ENCODE measurements around the gene MAGI1. TPM values are rescaled to one million over a fixed set of nuclear protein-coding genes. Genes with fewer than 3 reads are reported as not detected.
A peak's percentile ranks its signal among the peaks of the same experiment; 100 is the strongest.

Gene MAGI1
- total RNA-seq, 2 donors from 2014 or later = 23.4 to 41.4 TPM

DNA sequence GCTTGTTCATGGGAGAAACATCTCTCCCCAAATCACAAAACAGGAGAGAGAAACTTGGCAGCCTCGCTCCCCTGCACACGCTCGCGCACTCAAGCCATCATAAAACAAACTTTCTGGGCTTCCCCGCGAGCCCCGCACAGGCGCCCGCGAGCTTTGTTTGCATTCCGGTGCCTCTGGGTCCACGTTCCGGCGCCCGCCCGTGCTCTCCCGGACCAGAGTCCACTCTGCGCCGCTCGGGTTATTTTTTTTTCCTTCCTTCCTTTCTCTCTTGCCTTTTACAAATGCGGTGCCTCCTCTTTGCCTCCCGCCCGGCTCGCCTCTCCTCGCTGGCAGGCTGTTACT is 363 bp downstream of the MAGI1 start:
- DNase-seq = no peak
- Histone ChIP-seq H3K9me3 (no peaks in the 10 kb centered on the region), H3K4me1 (no peaks in the 10 kb centered on the region), H3K27me3 (no peaks in the 10 kb centered on the region), H3K9ac (ENCODE audit: low read depth in 2 of 2, low read length in 2 of 2) (peak overlapping the region; percentile 79 to 88), H3K36me3 (no peaks in the 10 kb centered on the region), H3K27ac (peak overlapping the region; percentile 85), H3K4me3 (peak overlapping the region; percentile 65)
- TF ChIP-seq, protein P1, sequence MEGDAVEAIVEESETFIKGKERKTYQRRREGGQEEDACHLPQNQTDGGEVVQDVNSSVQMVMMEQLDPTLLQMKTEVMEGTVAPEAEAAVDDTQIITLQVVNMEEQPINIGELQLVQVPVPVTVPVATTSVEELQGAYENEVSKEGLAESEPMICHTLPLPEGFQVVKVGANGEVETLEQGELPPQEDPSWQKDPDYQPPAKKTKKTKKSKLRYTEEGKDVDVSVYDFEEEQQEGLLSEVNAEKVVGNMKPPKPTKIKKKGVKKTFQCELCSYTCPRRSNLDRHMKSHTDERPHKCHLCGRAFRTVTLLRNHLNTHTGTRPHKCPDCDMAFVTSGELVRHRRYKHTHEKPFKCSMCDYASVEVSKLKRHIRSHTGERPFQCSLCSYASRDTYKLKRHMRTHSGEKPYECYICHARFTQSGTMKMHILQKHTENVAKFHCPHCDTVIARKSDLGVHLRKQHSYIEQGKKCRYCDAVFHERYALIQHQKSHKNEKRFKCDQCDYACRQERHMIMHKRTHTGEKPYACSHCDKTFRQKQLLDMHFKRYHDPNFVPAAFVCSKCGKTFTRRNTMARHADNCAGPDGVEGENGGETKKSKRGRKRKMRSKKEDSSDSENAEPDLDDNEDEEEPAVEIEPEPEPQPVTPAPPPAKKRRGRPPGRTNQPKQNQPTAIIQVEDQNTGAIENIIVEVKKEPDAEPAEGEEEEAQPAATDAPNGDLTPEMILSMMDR (IDR thresholded peaks at IDR 0.05) = no peak
- intact Hi-C loops (cut with DNase I) = loop anchor here (5.0 kb wide), 1 partner anchor 251 kb away; no protein-coding TSS in a partner anchor

DNA sequence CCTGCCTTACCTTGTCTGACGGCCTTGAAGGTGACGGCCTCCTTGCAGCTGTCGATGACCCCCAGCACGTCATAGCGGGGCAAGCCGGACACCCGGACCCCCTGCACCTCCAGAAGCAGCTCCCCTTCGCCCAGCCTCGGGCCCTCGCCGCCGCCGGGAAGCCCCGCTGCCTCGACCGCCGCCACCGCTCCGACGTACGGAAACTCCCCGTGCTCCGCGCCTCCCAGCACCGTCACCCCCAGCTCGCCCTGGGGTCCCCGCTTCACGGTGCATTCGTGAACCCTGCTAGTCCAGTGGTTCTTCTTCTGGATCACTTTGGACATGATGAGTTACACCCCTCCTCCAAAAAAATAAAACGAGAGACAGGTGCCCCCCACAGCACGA is 740 bp downstream of the MAGI1 start:
- Histone ChIP-seq H3K9me3 (no peaks in the 10 kb centered on the region), H3K9ac (ENCODE audit: low read depth in 2 of 2, low read length in 2 of 2) (peak overlapping the region; percentile 79 to 88), H3K36me3 (no peaks in the 10 kb centered on the region), H3K4me3 (peak overlapping the region; percentile 65), H3K4me1 (no peaks in the 10 kb centered on the region), H3K27ac (peak overlapping the region; percentile 85), H3K27me3 (no peaks in the 10 kb centered on the region)
- DNase-seq = no peak
- intact Hi-C loops (cut with DNase I) = loop anchor here (5.0 kb wide), 1 partner anchor 251 kb away; no protein-coding TSS in a partner anchor
- TF ChIP-seq, protein P1 (IDR thresholded peaks at IDR 0.05) = no peak

DNA sequence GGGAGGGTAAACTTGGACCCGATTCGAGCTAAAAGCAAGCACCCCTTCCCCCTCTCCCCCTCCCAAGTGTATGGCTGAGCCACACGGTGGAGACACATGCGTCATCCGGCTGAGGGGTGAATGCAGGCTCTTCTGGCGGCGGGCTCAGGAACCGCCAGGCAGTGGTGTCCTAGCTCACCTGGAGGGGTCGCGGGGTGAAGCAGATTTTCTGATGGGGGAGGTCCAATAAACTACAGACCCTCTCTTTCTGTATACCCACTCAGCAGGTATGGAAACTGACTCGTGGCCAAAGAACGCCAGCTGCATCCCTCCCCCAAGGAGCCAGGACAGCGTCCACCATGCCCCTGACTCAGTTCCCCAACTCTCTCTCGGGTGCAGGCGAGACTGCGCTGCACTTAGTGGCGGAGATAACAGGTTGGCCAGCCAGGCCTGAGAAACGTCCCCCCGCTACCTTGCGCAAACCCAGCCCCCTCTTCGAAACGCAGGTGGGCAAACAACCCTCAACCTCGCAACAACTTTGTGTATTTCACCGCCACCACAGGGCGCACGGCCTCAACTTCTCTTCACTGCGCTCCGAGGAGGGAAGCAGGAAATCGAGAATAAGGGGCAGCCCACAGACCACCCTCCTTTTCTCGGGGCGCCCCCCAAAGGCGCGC is 1.3 kb downstream of the MAGI1 start:
- intact Hi-C loops (cut with DNase I) = loop anchor here (5.0 kb wide), 1 partner anchor 250 kb away; no protein-coding TSS in a partner anchor
- peak; percentile 60 for DNase-seq
- Histone ChIP-seq H3K9ac (ENCODE audit: low read depth in 2 of 2, low read length in 2 of 2) (peak overlapping the region; percentile 79 to 88), H3K27ac (peak overlapping the region; percentile 85), H3K36me3 (no peaks in the 10 kb centered on the region), H3K4me1 (no peaks in the 10 kb centered on the region), H3K27me3 (no peaks in the 10 kb centered on the region), H3K4me3 (peak overlapping the region; percentile 65), H3K9me3 (no peaks in the 10 kb centered on the region)
- TF ChIP-seq, protein P1 (IDR thresholded peaks at IDR 0.05) = peak; percentile 19

DNA sequence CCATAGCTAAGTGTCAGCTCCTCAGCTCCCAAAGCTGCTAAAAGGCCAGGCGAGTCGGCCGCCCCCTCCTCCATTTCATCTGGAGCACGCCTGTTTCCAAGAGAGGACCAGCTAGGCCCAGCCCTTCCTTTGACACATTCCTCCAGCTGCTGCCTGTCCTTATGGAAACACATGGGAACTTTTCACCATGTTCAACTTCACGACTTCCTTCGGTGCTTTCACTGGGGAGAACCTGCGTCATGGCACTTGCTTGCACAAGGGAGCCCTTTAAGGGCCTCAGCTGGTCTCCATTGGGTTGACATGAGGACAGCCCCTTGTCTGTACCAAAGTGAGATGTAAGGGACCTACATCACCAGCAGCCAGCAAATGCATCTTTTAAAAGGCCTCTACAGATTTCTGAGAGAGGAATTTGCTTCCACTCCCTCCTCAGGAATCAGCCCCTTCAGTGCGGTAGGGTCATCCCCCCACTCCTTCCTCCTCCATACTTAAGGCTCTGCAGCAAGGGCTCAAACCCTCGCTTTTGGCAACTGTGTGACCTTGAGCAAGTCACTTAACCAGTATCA is 2.1 kb downstream of the MAGI1 start:
- peak overlapping the region; percentile 65 for H3K4me3 ChIP-seq
- intact Hi-C loops (cut with DNase I) = loop anchor here (5.0 kb wide), 1 partner anchor 249 kb away; no protein-coding TSS in a partner anchor
- TF ChIP-seq, protein P1 (IDR thresholded peaks at IDR 0.05) = no peak
- no peak overlapping the region for H3K27ac ChIP-seq
- H3K36me3 ChIP-seq = no peaks in the 10 kb centered on the region
- peak overlapping the region in 1 of 2 donors; percentile 79 for H3K9ac ChIP-seq (ENCODE audit: low read depth in 2 of 2, low read length in 2 of 2)
- no peaks in the 10 kb centered on the region for H3K27me3 ChIP-seq
- no peaks in the 10 kb centered on the region for H3K9me3 ChIP-seq
- H3K4me1 ChIP-seq = no peaks in the 10 kb centered on the region
- DNase-seq = no peak

DNA sequence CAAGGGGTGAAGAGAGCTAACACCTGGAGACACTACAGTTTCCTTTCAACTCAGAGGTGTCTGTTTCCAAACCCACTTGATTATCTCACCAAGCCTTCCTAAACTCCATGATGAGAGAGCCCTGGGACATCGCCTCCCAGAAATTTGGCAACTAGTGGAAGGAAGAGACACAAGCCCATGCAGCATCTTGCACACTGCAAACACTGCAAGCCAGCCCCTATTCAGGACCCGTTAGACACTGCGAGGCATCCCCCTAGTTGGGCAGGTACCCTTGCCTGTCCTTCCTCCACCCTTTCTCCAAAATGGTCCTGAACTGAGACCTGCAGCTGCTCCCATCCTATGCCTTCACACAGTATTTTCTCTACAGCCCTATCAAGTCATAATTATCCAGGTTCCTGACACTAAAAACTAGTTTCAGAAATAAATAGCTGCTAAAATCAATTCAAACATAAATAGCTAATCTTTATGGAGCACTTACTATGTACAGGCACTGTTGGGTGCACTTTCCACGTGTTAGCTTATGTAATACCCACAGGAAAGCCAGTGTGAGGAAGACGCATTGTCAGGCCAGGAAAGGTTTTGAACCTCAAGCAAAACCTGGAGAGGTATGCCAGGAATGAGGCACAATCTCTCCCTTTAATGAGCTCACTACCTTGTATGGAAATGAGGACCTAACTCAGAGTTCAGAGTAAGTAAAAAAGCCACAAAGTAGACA is 2.8 kb downstream of the MAGI1 start:
- Histone ChIP-seq H3K4me1 (no peaks in the 10 kb centered on the region), H3K9me3 (no peaks in the 10 kb centered on the region), H3K9ac (ENCODE audit: low read depth in 2 of 2, low read length in 2 of 2) (no peak overlapping the region), H3K4me3 (no peak overlapping the region), H3K36me3 (no peaks in the 10 kb centered on the region), H3K27me3 (no peaks in the 10 kb centered on the region), H3K27ac (no peak overlapping the region)
- no peak for DNase-seq
- intact Hi-C loops (cut with DNase I) = loop anchor here (5.0 kb wide), 1 partner anchor 249 kb away; no protein-coding TSS in a partner anchor
- TF ChIP-seq, protein P1 (IDR thresholded peaks at IDR 0.05) = no peak

All from colonic mucosa (tissue), 4 donors.